Hepatic stellate cell (primary cell): ENCODE results near the gene FNDC1.

ENCODE experiments used
- DNase-seq: peaks from one replicate; pipeline ENCODE4 v3.0.0; 2011; ENCODE audit warnings: low spot score

FNDC1 gene

DNA sequence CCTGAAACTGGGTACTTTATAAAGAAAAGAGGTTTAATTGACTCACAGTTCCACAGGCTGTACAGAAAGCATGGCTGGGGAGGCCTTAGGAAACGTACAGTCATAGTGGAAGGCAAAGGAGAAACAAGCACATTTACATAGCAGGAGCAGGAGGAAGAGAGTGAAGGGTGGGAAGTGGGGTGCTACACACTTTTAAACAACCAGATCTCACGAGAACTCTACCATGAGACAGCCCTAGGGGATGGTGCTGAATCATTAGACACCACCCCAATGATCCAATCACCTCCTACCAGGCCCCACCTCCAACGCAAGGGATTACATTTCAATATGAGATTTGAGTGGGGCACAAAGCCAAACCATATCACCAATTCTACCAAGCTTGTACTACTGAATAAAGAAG is 7.4 kb upstream of the FNDC1 start:
- DNase-seq = no peak

DNA sequence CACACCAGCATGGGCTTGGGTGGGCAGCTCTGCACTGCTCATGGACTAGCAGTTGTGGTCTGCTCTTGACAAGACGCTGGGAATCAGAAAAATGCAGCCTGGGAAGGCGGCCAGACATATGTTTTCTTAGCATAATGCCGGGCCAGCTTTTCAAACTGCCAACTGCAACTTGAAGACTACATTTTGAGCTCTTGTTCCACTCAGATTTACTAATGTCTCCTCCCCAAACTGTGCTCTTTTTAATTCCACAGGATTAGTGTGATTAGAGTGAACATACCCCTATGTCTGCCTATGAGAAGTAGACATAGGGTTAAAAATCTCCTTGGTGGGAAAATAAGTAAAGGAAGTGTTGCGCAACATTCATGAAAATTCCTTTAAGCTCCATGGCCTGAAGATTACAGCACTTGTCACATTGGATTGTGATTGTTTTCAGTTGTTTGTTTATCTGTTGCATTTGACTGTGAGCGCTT is 5.3 kb upstream of the FNDC1 start:
- no peak for DNase-seq

DNA sequence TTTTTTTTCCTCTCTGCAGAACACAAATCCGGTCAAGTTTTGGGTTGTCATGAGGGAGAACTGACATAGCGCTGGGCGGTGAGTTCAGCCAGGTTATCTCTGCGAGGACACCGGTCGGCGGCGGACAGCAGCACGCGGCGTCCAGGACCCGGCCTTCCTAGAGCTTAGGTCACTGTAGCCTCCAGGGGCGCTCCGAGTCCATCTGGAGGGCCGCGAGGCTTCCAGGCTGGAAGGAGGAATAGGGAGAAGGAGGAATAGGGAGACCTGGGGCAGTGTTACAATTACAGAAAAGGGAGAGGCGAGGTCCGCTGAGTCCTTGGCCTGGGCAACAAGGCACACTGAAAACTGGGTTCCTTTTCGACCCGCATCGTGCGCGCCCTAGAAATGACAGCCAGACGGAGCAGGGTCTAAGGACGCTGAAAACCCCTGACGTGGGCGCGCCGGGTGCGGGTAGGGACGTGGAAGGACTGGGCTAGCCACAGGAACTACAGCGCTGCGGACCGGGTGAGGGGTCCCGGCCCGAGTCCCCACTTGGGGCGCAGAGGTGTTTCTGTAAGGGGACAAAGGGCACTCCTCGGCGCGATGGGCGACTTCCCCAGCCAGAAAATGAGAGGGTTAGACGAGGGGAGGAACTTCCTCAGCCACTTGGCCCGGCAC is 536 bp upstream of the FNDC1 start:
- peak; percentile 64 for DNase-seq

DNA sequence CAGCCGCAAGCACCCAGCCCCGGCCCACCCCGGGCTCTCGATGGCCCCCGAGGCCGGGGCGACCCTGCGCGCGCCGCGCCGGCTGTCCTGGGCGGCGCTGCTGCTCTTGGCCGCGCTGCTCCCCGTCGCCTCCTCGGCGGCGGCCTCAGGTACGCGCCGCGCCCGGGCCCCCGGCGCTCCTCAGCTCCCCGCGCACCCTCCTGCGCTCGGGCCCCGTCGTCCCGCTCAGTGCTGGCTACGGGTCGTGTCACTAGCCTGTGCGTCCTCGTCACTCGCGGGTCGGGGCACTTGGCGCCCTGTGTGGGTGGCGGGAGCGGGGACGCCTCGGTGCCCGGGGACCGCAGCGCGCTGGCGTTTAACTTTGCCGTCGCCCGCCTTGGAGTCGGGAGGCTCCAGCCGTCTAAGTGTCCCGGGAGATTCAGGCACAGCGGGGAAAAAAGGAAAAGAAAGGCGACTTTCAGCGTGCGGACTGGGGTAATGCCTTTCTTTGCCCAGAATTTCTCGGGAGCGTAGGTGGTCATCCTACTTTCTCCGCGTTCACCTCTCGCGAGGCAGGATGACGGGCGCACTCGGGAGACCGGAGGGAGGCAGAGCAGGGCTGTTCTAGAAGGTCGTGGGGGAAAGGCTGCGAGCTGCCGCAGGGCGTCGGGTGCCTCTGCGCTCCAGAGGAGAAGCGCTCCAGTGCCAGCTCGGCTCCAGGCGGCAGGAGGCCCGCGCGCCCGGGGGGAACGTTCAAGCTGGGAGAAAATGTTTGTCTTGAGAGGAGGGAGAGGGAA is 545 bp downstream of the FNDC1 start:
- DNase-seq = peak; percentile 19

DNA sequence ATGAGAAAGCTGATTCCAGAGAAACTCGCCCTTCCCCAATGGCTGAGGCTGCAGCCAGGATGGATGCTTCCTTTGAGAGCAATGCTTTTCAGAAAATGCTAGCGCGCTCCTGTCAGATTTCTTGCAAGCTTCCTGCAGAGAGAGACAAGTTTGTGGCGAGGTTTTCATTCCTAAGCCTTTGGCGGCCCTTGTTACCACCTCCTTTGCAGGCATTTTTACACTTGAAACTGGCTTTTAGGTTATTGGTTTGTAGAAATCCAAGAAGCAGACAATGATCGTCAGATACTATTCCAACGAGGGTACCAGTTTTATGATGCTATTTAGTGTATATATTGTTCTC is 1.1 kb downstream of the FNDC1 start:
- no peak for DNase-seq

DNA sequence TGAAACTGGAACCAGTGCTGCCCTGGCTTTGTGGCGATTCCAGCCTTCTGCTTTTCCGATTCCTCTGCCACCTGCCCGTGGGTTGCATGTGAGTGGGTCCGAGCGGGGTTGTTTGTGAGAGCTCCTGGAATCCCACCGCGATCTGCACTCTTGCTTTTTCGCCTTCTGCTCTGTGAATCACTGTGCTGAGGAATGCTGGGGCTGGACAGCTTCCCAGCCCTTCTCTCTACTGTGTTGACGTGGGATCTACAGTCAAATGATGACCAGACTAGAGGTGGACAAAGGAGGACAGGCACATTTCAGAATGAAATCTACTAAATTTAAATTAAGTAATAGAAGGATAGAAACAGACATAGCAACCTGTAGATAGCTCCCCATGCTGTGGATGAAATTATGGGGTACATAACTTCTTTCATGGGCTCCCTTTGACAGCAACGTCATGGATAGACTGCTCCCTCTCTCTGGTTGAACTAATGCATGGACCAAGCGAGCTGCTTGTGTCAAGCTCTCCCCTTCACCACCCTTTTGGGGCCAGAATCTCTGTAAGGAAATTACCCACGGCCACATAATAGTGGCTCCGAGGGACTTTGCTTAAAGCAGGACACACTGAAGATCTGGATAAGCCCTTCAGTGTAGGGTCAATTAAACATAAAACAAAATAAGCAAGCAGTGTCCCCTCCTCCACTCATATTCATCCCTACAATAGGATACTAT is 2.0 kb downstream of the FNDC1 start:
- peak; percentile 68 for DNase-seq

DNA sequence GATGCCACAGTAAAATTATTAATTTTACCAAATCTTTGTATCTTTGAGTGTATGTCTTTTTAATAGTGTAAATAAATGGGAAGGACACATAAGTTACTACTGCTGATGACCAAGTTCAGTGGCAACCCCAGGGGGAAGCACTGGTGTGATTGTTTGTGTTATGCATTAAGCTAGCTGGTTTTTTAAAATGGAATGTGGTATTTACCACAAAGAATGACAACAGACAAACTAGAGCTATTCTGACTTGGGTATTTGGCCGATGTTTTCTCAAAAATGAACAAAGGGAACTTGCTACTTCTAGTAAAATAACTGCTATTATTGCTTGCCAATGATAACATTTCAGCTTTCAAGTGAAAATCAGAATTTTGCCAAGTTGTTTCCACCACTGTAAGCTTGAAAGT is 2.9 kb downstream of the FNDC1 start:
- no peak for DNase-seq

DNA sequence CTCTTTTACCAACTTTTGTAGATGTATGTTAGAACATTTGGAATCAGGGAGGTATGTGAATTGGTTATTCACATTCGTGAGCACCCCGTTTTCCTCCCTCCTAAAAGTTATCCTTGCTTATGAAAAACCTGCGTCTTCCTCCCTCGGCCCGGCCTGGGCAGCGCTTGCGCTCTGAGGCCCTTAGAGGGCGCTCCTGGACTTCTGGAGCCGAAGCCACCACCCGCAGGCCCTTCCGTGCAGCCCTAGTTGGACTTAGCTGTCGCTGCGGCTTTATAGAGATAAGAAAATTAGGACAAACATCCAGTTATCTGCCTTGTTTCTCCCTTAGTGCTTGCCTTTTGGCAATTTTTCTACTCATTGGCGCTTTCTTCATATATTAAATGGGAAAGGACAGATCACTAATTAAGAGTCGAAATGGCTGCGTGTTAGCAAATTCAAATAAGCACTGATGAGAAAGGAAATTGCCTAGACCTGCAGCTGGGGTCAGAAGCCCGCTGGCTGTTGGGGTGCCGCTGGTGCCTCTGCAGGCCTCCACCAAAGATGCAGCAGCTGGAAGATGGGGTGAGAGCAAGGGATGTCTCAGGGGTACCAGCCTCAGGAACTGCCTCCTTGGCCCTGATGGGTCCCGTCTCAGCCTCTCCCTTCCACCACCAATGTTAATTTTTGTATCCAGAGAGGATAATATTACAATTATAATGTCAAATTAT is 5.2 kb downstream of the FNDC1 start:
- DNase-seq = peak; percentile 70

DNA sequence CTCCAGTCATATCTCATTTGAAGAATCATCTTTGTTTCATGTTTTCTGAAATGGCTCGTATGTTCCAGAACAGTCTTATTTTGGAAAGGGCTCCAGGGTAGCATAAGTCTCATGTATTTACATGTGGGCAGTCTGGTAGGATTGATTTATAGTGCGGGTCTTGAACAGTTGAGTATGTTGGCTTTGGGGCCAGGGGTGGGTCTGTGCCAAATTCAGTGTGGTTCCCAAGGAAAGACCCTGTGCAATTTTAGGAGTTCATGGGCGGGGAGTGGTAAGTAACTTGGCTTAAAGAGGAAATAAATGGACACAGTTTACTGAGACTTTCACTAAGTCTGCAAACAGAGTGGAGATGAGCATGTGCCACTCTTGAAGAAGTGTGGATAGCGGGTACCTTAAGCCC is 7.7 kb downstream of the FNDC1 start:
- no peak for DNase-seq

DNA sequence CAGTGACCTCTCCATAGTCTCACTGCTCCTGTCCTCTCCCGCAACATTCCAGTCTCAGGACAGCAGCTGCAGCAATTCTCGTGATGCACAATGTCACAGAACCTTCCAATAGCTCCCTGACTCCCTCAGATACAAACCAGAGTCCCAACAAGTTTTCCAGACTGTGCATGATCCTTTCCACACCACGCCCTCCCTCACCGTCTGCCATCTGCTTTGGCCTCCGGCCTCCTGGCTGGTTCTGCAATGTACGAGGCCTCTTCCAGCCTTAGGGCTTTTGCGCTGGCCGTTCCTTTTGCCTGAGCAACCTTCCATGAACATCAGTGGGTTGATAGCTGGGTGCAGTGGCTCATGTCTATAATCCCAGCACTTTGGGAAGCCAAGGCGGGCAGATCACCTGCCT is 9.6 kb downstream of the FNDC1 start:
- no peak for DNase-seq

DNA sequence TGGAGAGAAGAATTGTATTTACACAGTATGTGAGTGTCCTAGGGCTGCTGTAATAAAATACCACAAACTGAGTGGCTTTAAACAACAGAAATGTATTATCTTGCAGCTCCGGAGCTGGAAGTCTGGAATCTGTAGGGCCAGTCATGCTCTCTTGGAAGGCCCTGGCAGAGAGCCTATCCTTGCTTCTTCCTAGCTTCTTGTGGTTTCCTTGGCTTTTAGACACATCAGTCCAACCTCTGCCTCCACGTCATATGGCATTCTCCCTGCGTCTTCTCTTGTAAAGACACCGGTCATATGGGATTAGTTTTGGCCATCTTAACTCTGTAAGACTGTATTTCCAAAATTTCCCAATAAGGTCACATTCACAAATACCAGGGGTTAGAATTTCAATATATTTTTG is 10.8 kb downstream of the FNDC1 start:
- DNase-seq = no peak

DNA sequence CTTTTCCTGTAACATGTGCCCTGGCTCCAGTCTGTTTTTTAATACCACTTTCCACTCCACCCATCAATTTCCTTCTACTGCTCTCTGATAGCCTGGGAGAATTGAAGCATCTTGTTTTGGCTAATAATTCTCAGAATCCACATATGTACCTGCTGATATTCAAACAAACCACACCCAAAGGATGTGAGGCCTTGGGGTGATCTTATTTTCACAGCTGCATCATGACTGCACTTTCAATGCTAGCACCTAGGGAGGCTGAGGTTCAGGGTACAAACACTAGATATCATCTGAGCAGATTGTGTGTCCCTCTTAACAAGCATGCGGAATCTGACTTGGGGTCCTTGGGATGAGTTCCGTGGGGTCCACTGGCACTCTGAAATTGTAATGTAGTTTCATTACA is 12.7 kb downstream of the FNDC1 start:
- DNase-seq = no peak

DNA sequence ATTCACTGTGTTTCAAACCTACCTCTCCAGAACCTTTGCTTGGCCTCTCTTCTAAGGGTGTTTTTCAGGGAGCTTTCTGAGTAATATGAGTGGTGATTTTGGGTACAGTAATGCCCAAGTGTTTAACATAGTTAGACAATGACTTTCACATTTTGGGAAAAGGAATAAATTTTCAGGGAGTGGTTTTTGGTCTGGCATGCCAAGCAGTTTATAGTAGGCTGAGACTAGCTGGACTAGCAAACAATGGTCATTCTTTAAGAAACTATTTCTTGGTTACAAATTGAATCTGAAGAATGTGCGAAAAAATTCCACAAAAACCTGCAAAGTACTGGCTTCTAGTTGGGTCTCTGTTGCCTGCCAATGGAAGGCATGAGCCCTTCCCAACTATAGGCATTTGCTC is 15.4 kb downstream of the FNDC1 start:
- no peak for DNase-seq

DNA sequence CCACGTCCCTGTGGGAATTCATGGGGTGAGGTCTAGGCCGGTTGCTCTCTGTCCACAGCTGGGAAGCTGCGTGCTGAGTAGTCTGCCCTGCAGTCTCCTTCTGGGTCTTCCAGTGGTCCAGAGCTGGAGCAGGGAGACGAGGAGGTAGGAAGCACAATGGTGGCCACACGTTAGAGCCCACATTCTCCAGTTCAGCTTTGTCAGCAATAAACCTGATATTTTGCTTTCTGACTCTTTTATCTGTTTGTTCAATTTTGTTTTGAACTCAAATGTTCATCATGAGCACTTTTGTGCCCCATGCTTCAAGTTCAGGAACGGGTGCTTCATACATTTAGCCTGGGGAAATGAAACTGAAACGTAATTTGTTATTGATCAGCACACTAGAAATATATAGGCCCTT is 21.3 kb downstream of the FNDC1 start:
- no peak for DNase-seq

DNA sequence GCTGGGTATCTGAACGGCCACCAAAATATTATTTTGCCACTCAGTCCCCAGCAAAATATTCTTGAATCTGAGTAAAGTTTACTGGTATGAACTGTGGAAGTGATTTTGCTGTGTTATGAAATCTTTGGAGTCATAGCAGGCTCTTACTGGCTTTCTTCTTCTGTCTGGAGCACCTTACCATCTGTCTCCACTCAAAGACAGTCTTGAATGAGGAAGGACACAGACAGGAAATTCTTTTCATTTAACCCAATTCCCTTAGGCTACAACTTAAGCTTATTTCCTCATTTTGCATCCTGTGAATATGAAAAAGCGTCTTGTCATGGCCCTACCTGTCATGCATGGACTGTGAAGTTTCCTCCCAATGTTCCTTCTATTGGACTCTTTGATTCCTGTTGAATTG is 24.7 kb downstream of the FNDC1 start:
- DNase-seq = no peak

DNA sequence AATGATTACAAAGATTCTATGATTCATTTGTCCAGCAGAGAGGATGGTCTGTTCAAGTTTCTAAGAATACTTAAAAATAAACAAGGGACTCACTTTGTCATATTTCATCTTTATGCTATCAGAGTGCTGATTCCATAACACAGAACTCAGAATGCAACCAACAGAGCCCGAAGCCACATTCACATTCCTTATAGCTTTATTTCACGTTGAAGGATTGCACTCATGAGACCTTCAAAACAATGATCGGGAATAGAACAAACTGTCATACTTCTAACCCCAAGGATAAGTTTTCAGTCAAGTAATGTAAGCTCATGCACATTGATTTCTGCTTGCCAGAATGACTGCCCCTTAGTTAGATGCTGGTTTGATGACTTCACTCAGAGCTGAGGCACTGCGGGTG is 25.2 kb downstream of the FNDC1 start:
- no peak for DNase-seq

DNA sequence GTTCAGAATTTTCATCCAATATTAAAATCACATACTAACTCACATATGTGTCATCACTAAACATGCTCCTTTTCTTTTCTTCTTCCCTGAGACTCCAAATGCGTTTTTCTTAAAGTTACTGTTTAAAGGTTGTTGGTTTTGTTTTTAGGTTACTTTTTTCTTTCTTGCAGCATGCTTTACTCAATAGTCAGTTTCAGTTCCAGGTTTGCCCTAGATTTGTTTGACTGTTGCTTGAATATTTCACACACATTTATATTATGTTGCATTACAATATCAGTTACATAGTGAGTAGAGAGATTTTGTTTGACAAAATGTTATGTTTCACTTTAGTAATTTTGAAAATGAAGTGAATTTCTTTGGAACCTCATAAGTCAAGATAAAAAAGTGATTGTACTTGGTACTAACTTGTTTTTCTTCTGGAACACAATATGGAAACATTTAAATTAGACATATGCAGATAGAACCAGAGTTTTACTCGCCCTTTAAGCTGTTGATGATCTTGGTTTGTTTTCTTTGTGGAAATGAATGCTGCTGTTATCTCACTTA is 27.3 kb downstream of the FNDC1 start:
- no peak for DNase-seq

DNA sequence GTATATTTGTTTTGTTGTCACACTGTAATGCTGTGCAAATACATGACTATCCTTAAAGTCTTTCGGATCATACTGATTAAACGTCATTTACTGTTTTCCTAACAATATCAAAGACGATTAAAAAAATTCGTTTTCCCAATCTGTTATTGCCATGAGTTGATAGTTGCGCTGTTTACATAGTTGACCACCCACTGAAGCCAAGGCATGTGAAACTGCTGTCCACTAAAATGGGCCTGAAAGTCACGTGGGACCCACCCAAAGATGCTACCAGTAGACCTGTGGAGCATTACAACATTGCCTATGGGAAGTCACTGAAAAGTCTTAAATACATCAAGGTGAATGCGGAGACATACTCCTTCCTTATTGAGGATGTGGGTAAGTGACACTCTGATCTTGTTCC is 28.1 kb downstream of the FNDC1 start:
- no peak for DNase-seq

DNA sequence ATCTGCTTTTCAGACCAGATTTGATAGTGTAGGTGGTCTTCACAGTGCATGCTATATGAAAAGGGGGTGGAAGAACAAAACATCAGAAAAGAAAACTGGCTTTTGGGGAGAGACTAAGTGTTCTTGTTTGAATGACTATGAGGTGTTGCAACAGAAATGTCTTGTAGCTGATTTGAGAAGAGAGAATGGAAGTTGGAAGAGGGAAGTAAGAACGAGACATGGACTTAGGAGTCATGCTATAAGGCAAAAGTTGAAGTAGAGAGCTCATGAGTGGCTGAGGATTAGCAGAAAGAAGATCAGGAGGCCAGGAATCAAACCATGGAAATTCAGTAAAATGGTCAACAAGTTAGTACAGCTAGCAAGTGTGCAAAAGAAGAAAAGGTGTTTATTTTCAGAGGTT is 32.1 kb downstream of the FNDC1 start:
- no peak for DNase-seq

DNA sequence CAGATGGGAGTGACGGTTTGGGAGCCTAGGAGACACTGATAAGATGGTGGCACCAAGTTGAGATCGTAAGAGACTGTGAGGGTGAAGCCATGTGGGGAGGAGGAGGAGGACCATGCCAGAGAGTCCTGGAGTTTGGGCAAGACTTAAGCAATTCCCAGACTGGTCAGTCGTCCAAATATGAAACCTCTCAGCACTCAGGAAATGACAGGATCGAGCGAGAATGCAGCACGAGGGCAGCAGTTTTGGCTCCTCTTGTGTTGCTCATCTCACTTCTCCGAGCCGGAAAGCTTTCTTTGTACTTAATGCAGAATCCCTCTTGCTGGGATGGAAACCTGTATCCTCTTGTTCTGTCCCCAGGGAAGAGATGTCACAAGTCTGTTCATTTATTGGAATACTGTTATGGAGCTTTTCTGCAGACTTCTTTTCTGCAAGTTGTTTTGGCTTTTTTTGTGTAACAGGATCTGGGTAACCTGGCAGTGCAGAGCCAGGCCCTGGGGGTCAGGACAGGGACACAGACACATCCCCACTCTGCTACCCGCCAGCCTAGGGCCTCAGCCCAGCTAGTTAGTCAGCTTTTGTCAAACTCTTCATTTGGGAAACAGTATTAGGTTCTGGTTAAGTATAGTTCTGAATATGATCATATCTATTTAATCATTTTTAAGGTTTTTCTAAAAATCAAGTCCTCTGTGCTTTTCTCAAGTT is 34.3 kb downstream of the FNDC1 start:
- DNase-seq = peak; percentile 62

DNA sequence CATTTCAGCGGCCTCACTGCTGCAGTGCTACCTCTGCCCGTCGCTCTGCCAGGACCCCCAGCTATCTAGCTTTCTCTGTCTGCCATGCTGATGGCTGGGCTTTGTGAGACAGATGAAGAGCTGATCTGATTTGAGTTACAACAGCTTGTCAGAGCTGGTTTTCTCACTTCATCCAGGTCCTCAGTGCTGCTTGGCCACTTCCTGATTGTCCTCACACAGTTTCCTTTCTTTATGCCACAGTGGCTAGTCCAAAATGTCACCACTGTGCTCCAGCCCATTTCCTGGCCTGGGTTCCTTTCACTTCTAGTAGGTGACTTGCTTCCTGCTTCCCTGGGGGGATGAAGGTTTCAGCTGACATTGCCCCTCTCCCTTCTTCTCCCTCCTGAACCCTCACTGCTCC is 35.4 kb downstream of the FNDC1 start:
- no peak for DNase-seq

DNA sequence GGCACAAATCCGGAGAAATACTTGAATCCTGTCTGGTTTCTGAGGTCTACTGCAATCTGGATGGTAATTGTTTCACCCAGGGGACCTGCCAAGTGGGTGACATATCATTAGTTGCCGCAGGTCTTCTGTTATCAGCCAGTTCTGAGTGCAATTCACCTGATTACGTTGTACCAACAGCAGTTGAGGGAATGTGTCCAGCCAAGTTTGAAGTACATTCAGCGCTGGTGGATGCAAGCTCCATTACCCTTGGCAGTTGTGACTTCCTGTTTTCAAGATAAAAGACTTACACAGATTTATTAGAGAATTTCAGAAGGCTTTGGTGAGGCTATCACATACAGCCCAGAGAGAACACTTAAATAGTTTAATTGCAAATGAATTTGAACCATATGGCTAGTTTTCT is 42.8 kb downstream of the FNDC1 start:
- DNase-seq = no peak
